Endothelial cell of umbilical vein (primary cell): Measurements from ENCODE around the gene ZNF688. TPM values are rescaled to one million over a fixed set of nuclear protein-coding genes. Genes with fewer than 3 reads are reported as not detected.

Experiments used
- BruUV-seq: library from RNA; stranded (reverse); fragments of 400-500 nt; replicated peaks from 2 replicates; lab custom pipeline; 2021; lab: Mats Ljungman, UMichigan
- CTCF ChIA-PET: fragments of 300-600, 350-600 bp; sonication (Branson Sonifier 250); formaldehyde crosslinking; loops from one replicate; lab custom pipeline; 2021; ENCODE audit warnings: antibody characterized with exemption, inconsistent platforms; lab: Charles Lee
- POLR2A ChIA-PET: fragments of 300-600, 350-600 bp; sonication (Branson Sonifier 250); formaldehyde crosslinking; loops from one replicate; lab custom pipeline; 2021; ENCODE audit warnings: antibody characterized with exemption, inconsistent platforms; lab: Charles Lee
- DNase-seq: peaks from one replicate; pipeline ENCODE4 v3.0.0-alpha.2; 2011; ENCODE audit warnings: low read depth, low spot score
- FAIRE-seq: peaks from 2 replicates; lab custom pipeline; 2011; peaks lifted over from hg19 to GRCh38; lab: Jason Lieb, UNC
- H2AFZ ChIP-seq: 2 replicates; pipeline ENCODE4 v1.6.0; 2012; ENCODE audit warnings: low read depth, low read length, control low read depth, inconsistent platforms
- H3K27ac ChIP-seq: 2 replicates; pipeline ENCODE4 v1.5.1; 2011; ENCODE audit warnings: low read depth, mild to moderate bottlenecking, control low read depth, low read length, moderate library complexity; ENCODE audit not compliant: insufficient read depth
- H3K27me3 ChIP-seq, 2 experiments: 2 replicates each; pipeline versions ENCODE4 v1.6.0 to v1.6.1; 2011; ENCODE audit warnings: low read length in 2 of 2, mixed read lengths in 1 of 2; ENCODE audit not compliant: control insufficient read depth in 2 of 2, insufficient read depth in 2 of 2
- H3K36me3 ChIP-seq, 2 experiments: 2 replicates in 1 of 2; 3 replicates in 1 of 2; pipeline ENCODE4 v1.5.1; 2011; ENCODE audit warnings: low read length in 2 of 2, mild to moderate bottlenecking in 1 of 2, moderate library complexity in 1 of 2; ENCODE audit not compliant: control insufficient read depth in 2 of 2, insufficient read depth in 2 of 2; ENCODE audit errors: extremely low read depth in 1 of 2
- H3K4me1 ChIP-seq: 3 replicates; pipeline ENCODE4 v1.5.1; 2011; ENCODE audit warnings: mild to moderate bottlenecking, low read length; ENCODE audit not compliant: control insufficient read depth, insufficient read depth; ENCODE audit errors: extremely low read depth
- H3K4me2 ChIP-seq: 2 replicates; pipeline ENCODE4 v1.6.1; 2011; ENCODE audit warnings: low read length, control low read depth, mixed read lengths; ENCODE audit not compliant: insufficient read depth
- H3K4me3 ChIP-seq, 3 experiments: fragments of 200-600 bp in 1 of 3; sonication (generic), shearing (Covaris generic) in 1 of 3; replicated peaks in 1 of 3; 2 replicates each; pipeline ENCODE4 v1.5.1; 2011 to 2016; ENCODE audit warnings: control low read depth in 3 of 3, low read length in 3 of 3, mild to moderate bottlenecking in 2 of 3, inconsistent platforms in 1 of 3, low read depth in 1 of 3, moderate library complexity in 1 of 3; ENCODE audit not compliant: insufficient read depth in 1 of 3
- H3K79me2 ChIP-seq: 2 replicates; pipeline ENCODE4 v1.6.0; 2012; ENCODE audit warnings: low read length, inconsistent platforms; ENCODE audit not compliant: control insufficient read depth, insufficient read depth
- H3K9ac ChIP-seq: replicated peaks from 2 replicates; pipeline ENCODE3; 2011; ENCODE audit warnings: low read length, control low read depth; ENCODE audit not compliant: insufficient read depth; ENCODE audit errors: extremely low read depth
- H3K9me1 ChIP-seq: replicated peaks from 3 replicates; pipeline ENCODE4 v1.6.0; 2011; ENCODE audit warnings: mild to moderate bottlenecking, low read length; ENCODE audit not compliant: control insufficient read depth, insufficient read depth; ENCODE audit errors: extremely low read depth
- H3K9me3 ChIP-seq: replicated peaks from 2 replicates; pipeline ENCODE4 v1.5.1; 2012; ENCODE audit warnings: low read length, inconsistent platforms; ENCODE audit not compliant: control insufficient read depth, insufficient read depth
- H4K20me1 ChIP-seq: replicated peaks from 2 replicates; pipeline ENCODE3; 2011; ENCODE audit warnings: mild to moderate bottlenecking, low read length; ENCODE audit not compliant: control insufficient read depth, insufficient read depth; ENCODE audit errors: extremely low read depth
- EZH2 ChIP-seq: IDR thresholded peaks from 2 replicates; pipeline ENCODE4 v1.6.1; 2012; ENCODE audit warnings: borderline replicate concordance, low read depth, mild to moderate bottlenecking, moderate library complexity, low read length, inconsistent platforms; ENCODE audit not compliant: severe bottlenecking
- FOS ChIP-seq: IDR thresholded peaks from 2 replicates; pipeline ENCODE4 v1.6.1; 2011; ENCODE audit warnings: mild to moderate bottlenecking, low read length, moderate library complexity, borderline replicate concordance; ENCODE audit not compliant: insufficient read depth
- GATA2 ChIP-seq: IDR thresholded peaks from 2 replicates; pipeline ENCODE4 v1.7.0; 2011; ENCODE audit warnings: low read depth, mild to moderate bottlenecking, moderate library complexity, mixed read lengths, low read length; ENCODE audit not compliant: insufficient read length, insufficient read depth
- MYC ChIP-seq: IDR thresholded peaks from one replicate; pipeline ENCODE4 v1.6.1; 2011; ENCODE audit warnings: mild to moderate bottlenecking, low read depth, low read length
- POLR2A ChIP-seq: IDR thresholded peaks from 2 replicates; pipeline ENCODE4 v1.6.1; 2012; ENCODE audit warnings: low read depth, mild to moderate bottlenecking, control low read depth, low read length
- POLR2AphosphoS5 ChIP-seq: IDR thresholded peaks from 2 replicates; pipeline ENCODE4 v1.6.1; 2012; ENCODE audit warnings: low read depth, mild to moderate bottlenecking, control low read depth, low read length, moderate library complexity; ENCODE audit not compliant: insufficient read depth
- dilution Hi-C: fragments of 300-500 bp; cut with MboI; formaldehyde crosslinking; loops from one replicate; pipeline ENCODE4 v1.15.0; 2019; ENCODE audit warnings: low sequenced_read_pairs; ENCODE audit not compliant: extremely low pct_ligation_motif_present
- intact Hi-C: fragments of 100-400 bp; cut with micrococcal nuclease; formaldehyde crosslinking; loops from one replicate; pipeline ENCODE4 v1.10.0; 2022
- polyA plus RNA-seq, 4 experiments: library from polyadenylated mRNA; depleted of rRNA in 3 of 4; stranded (reverse) in 3 of 4; unstranded in 1 of 4; fragments of >200 nt; gene quantifications; 2 replicates each; pipeline versions ENCODE4 v1.2.1 to v1.2.3, GENCODE V29; 2011 to 2012; ENCODE audit warnings: missing spikeins in 1 of 4
- total RNA-seq: library from RNA; stranded (reverse); gene quantifications from 2 replicates; pipeline ENCODE4 v1.2.3, GENCODE V29; 2021
- TF ChIP-seq, protein P1 (sequence below), 2 donors: IDR thresholded peaks; 1 replicate in 1 of 2; 2 replicates in 1 of 2; pipeline ENCODE4 v1.5.1; 2011; ENCODE audit warnings: low read length in 2 of 2, mild to moderate bottlenecking in 2 of 2, moderate library complexity in 2 of 2, control low read depth in 1 of 2, inconsistent platforms in 1 of 2, low read depth in 1 of 2; ENCODE audit not compliant: insufficient read depth in 1 of 2; ENCODE audit errors: extremely low read depth in 1 of 2

Gene ZNF688
- total and polyA plus RNA-seq, 2 donors (not counting 3 experiments of a cell fraction or from before 2014, with no cell fraction given) = 5.4 to 10.9 TPM

DNA sequence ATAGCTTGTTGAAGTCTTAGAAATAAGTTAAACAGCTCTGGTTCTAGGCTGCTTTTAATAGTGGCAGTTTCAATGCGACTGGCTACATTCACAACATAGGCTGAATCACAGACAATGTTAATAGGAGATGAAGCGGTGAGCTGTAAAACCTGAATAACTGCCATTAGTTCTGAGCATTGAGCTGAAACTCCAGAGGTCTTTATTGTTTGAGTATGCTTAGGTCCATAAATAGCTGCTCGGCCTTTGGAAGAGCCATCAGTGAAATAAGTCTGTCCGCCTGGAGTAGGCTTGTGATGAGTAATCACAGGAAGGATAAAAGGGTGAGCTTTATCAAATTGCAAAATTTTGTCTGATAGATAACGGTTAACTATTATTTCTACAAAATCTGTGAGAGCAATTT lies 48.1 kb upstream of the ZNF688 start:
- H2AFZ ChIP-seq = no peak overlapping the region
- H3K36me3 ChIP-seq = no peaks in the 10 kb centered on the region
- H3K27me3 ChIP-seq = peaks cover 12 to 14% of the 10 kb centered on the region in 2 experiments
- dilution Hi-C loops = no loop called here
- no peaks in the 10 kb centered on the region for H3K4me1 ChIP-seq
- no peaks in the 10 kb centered on the region for H3K9me3 ChIP-seq
- H3K79me2 ChIP-seq = no peaks in the 10 kb centered on the region
- no peak overlapping the region for H3K27ac ChIP-seq
- no peaks in the 10 kb centered on the region for H4K20me1 ChIP-seq
- ChIA-PET CTCF (interaction anchor here (1.1 to 1.8 kb wide), 5 partner anchors 9 to 31 kb away, joined by 3 to 6 read pairs (median 3); partner anchors contain the start of genes PRR14 and ZNF689), POLR2A (no interaction called here)
- H3K9ac ChIP-seq = no peak overlapping the region
- no peak overlapping the region for H3K4me3 ChIP-seq
- DNase-seq (no peak), FAIRE-seq (no peak)
- TF ChIP-seq, protein P1, sequence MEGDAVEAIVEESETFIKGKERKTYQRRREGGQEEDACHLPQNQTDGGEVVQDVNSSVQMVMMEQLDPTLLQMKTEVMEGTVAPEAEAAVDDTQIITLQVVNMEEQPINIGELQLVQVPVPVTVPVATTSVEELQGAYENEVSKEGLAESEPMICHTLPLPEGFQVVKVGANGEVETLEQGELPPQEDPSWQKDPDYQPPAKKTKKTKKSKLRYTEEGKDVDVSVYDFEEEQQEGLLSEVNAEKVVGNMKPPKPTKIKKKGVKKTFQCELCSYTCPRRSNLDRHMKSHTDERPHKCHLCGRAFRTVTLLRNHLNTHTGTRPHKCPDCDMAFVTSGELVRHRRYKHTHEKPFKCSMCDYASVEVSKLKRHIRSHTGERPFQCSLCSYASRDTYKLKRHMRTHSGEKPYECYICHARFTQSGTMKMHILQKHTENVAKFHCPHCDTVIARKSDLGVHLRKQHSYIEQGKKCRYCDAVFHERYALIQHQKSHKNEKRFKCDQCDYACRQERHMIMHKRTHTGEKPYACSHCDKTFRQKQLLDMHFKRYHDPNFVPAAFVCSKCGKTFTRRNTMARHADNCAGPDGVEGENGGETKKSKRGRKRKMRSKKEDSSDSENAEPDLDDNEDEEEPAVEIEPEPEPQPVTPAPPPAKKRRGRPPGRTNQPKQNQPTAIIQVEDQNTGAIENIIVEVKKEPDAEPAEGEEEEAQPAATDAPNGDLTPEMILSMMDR (IDR thresholded peaks at IDR 0.05; ENCODE audit: extremely low read depth in 1 of 2, insufficient read depth in 1 of 2, low read depth in 1 of 2, low read length in 2 of 2) = no peak
- TF ChIP-seq MYC (no peak), FOS (no peak), POLR2A (no peak), EZH2 (no peak), POLR2AphosphoS5 (no peak), GATA2 (no peak)
- intact Hi-C loops = no loop called here
- H3K4me2 ChIP-seq = no peak overlapping the region
- no peaks in the 10 kb centered on the region for H3K9me1 ChIP-seq
- no TSS peak for BruUV-seq
